IMR-90 (cell line): ENCODE data around the gene ANKRD33B. TPM values are rescaled to one million over a fixed set of nuclear protein-coding genes. Genes with fewer than 3 reads are reported as not detected.

ENCODE experiments used
- ATAC-seq: fragments of 200-7000 bp; cut with Tn5 transposase; 2 replicates; pipeline ENCODE4 v1.9.1; 2020; ENCODE audit warnings: low read depth, mild to moderate bottlenecking, moderate library complexity
- BruUV-seq: library from RNA; stranded (reverse); fragments of 400-500 nt; replicated peaks from 2 replicates; lab custom pipeline; 2021; lab: Mats Ljungman, UMichigan
- CTCF ChIA-PET: fragments of 300-600 bp; formaldehyde crosslinking; extraction: SDS; loops from one replicate; lab custom pipeline; 2021; ENCODE audit warnings: antibody characterized with exemption; lab: Yijun Ruan, JAX
- POLR2A ChIA-PET: fragments of 300-600 bp; sonication (Branson Sonifier 250); formaldehyde crosslinking; loops from one replicate; lab custom pipeline; 2022; ENCODE audit warnings: antibody characterized with exemption; ENCODE audit not compliant: unreplicated experiment; lab: Charles Lee
- DNase-seq: peaks from one replicate; pipeline ENCODE4 v3.0.0; 2013
- H2AFZ ChIP-seq: replicated peaks from 2 replicates; pipeline ENCODE3; 2013; ENCODE audit warnings: low read length, mild to moderate bottlenecking; ENCODE audit not compliant: poor library complexity
- H2AK5ac ChIP-seq: 2 replicates; pipeline ENCODE4 v1.6.1; 2013; ENCODE audit warnings: low read depth, low read length, inconsistent platforms
- H2AK9ac ChIP-seq: replicated peaks from 2 replicates; pipeline ENCODE3; 2013; ENCODE audit warnings: mild to moderate bottlenecking, low read depth, low read length, moderate library complexity; ENCODE audit not compliant: poor library complexity
- H2BK120ac ChIP-seq: 2 replicates; pipeline ENCODE4 v1.6.1; 2013; ENCODE audit warnings: low read depth, low read length, inconsistent platforms
- H2BK15ac ChIP-seq: 3 replicates; pipeline ENCODE4 v1.6.1; 2013; ENCODE audit warnings: low read depth, low read length, inconsistent platforms
- H2BK20ac ChIP-seq: 2 replicates; pipeline ENCODE4 v1.6.1; 2013; ENCODE audit warnings: low read depth, mild to moderate bottlenecking, inconsistent platforms, low read length, moderate library complexity
- H2BK5ac ChIP-seq: 2 replicates; pipeline ENCODE4 v1.6.1; 2013; ENCODE audit warnings: mild to moderate bottlenecking, low read depth, low read length, inconsistent platforms; ENCODE audit not compliant: poor library complexity, severe bottlenecking
- H3K14ac ChIP-seq: replicated peaks from 2 replicates; pipeline ENCODE4 v1.6.1; 2013; ENCODE audit warnings: low read depth, low read length, inconsistent platforms
- H3K18ac ChIP-seq: 2 replicates; pipeline ENCODE4 v1.6.1; 2013; ENCODE audit warnings: low read depth, low read length, control low read depth
- H3K23ac ChIP-seq: 2 replicates; pipeline ENCODE4 v1.6.1; 2013; ENCODE audit warnings: low read depth, low read length, inconsistent platforms
- H3K27ac ChIP-seq: 2 replicates; pipeline ENCODE4 v1.5.1; 2013; ENCODE audit warnings: mild to moderate bottlenecking, control low read depth, low read length; ENCODE audit not compliant: insufficient read depth
- H3K27me3 ChIP-seq: 2 replicates; pipeline ENCODE4 v1.6.1; 2013; ENCODE audit warnings: low read length; ENCODE audit not compliant: control insufficient read depth, insufficient read depth
- H3K36me3 ChIP-seq: 2 replicates; pipeline ENCODE4 v1.6.1; 2013; ENCODE audit warnings: low read length, mixed read lengths; ENCODE audit not compliant: control insufficient read depth, insufficient read depth
- H3K4ac ChIP-seq: 2 replicates; pipeline ENCODE4 v1.6.1; 2013; ENCODE audit warnings: low read depth, low read length, inconsistent platforms
- H3K4me1 ChIP-seq: 2 replicates; pipeline ENCODE4 v1.6.1; 2013; ENCODE audit warnings: low read length, mixed read lengths; ENCODE audit not compliant: control insufficient read depth, insufficient read depth
- H3K4me2 ChIP-seq: 2 replicates; pipeline ENCODE4 v1.6.1; 2013; ENCODE audit warnings: low read depth, mild to moderate bottlenecking, control low read depth, low read length, moderate library complexity
- H3K4me3 ChIP-seq: 2 replicates; pipeline ENCODE4 v1.5.1; 2013; ENCODE audit warnings: low read depth, mild to moderate bottlenecking, control low read depth, low read length, moderate library complexity; ENCODE audit not compliant: insufficient read depth
- H3K56ac ChIP-seq: 2 replicates; pipeline ENCODE4 v1.6.1; 2013; ENCODE audit warnings: low read length, inconsistent platforms; ENCODE audit not compliant: insufficient read depth; ENCODE audit errors: extremely low read depth
- H3K79me1 ChIP-seq, 2 experiments: 2 replicates each; pipeline ENCODE4 v1.6.1; 2013; ENCODE audit warnings: low read length in 2 of 2, inconsistent platforms in 1 of 2, low read depth in 1 of 2
- H3K9ac ChIP-seq: 2 replicates; pipeline ENCODE4 v1.6.1; 2013; ENCODE audit warnings: low read depth, low read length, control low read depth
- H3K9me1 ChIP-seq: 2 replicates; pipeline ENCODE4 v1.6.1; 2013; ENCODE audit warnings: low read length, inconsistent platforms; ENCODE audit not compliant: insufficient read depth
- H3K9me3 ChIP-seq: 2 replicates; pipeline ENCODE4 v1.6.1; 2013; ENCODE audit warnings: low read length; ENCODE audit not compliant: control insufficient read depth, insufficient read depth
- H4K20me1 ChIP-seq: 2 replicates; pipeline ENCODE4 v1.6.1; 2013; ENCODE audit warnings: low read length, inconsistent platforms; ENCODE audit not compliant: insufficient read depth
- H4K5ac ChIP-seq: 2 replicates; pipeline ENCODE4 v1.6.1; 2013; ENCODE audit warnings: mild to moderate bottlenecking, low read depth, low read length, control low read depth
- H4K8ac ChIP-seq, 2 experiments: 2 replicates each; pipeline ENCODE4 v1.6.1; 2013; ENCODE audit warnings: low read depth in 2 of 2, low read length in 2 of 2, control low read depth in 1 of 2, inconsistent platforms in 1 of 2
- H4K91ac ChIP-seq: 2 replicates; pipeline ENCODE4 v1.6.1; 2013; ENCODE audit warnings: low read depth, low read length, inconsistent platforms; ENCODE audit not compliant: insufficient read depth
- BHLHE40 ChIP-seq: fragments of 150-350 bp; IDR thresholded peaks from 2 replicates; pipeline ENCODE4 v1.6.1; 2016; ENCODE audit warnings: mild to moderate bottlenecking, low read depth, low read length
- CEBPB ChIP-seq: IDR thresholded peaks from 2 replicates; pipeline ENCODE4 v1.6.1; 2012; ENCODE audit warnings: low read depth, low read length, improper control_type of control experiment
- CHD1 ChIP-seq: IDR thresholded peaks from 2 replicates; pipeline ENCODE4 v1.6.1; 2012; ENCODE audit warnings: low read depth, low read length, improper control_type of control experiment
- FOS ChIP-seq: fragments of 150-350 bp; IDR thresholded peaks from 2 replicates; pipeline ENCODE4 v1.6.1; 2016; ENCODE audit warnings: low read depth, low read length
- MAFK ChIP-seq: IDR thresholded peaks from 2 replicates; pipeline ENCODE4 v1.6.1; 2012; ENCODE audit warnings: low read depth, low read length, improper control_type of control experiment
- MAZ ChIP-seq: IDR thresholded peaks from 2 replicates; pipeline ENCODE4 v1.6.1; 2012; ENCODE audit warnings: low read depth, mild to moderate bottlenecking, low read length, improper control_type of control experiment, moderate library complexity, borderline replicate concordance
- MXI1 ChIP-seq: IDR thresholded peaks from 2 replicates; pipeline ENCODE4 v1.6.1; 2012; ENCODE audit warnings: low read depth, mild to moderate bottlenecking, low read length, moderate library complexity, borderline replicate concordance
- NFE2L2 ChIP-seq: fragments of 150-350 bp; IDR thresholded peaks from 2 replicates; pipeline ENCODE4 v1.6.1; 2016; ENCODE audit warnings: low read depth, mild to moderate bottlenecking, low read length
- POLR2A ChIP-seq: IDR thresholded peaks from 2 replicates; pipeline ENCODE4 v1.6.1; 2012; ENCODE audit warnings: mild to moderate bottlenecking, low read depth, low read length
- RAD21 ChIP-seq: IDR thresholded peaks from 2 replicates; pipeline ENCODE4 v1.6.1; 2012; ENCODE audit warnings: low read length, improper control_type of control experiment
- RCOR1 ChIP-seq: IDR thresholded peaks from 2 replicates; pipeline ENCODE4 v1.6.1; 2012; ENCODE audit warnings: mild to moderate bottlenecking, low read length, improper control_type of control experiment; ENCODE audit not compliant: insufficient replicate concordance
- RFX5 ChIP-seq: IDR thresholded peaks from 2 replicates; pipeline ENCODE4 v1.8.0; 2012; ENCODE audit warnings: low read depth, mild to moderate bottlenecking, low read length, moderate library complexity
- SMC3 ChIP-seq: fragments of 150-350 bp; IDR thresholded peaks from 2 replicates; pipeline ENCODE4 v1.6.1; 2016; ENCODE audit warnings: low read depth, mild to moderate bottlenecking, antibody characterized with exemption, low read length, moderate library complexity
- WGBS, 2 experiments: methylation state at CpG; one replicate each; pipeline versions ENCODE4 v1.1.5 to v1.1.7; 2013; ENCODE audit warnings: missing lambda C conversion rate in 2 of 2; ENCODE audit not compliant: insufficient read length in 1 of 2; ENCODE audit errors: extremely low coverage in 2 of 2; 5-methylcytosine and 5-hydroxymethylcytosine counted together
- dilution Hi-C: fragments of 300-500 bp; cut with HindIII; formaldehyde crosslinking; loops from one replicate; pipeline ENCODE4 v1.14.3; 2018; ENCODE audit warnings: low sequenced_read_pairs; ENCODE audit not compliant: unreplicated experiment
- in situ Hi-C: fragments of 300-500 bp; cut with MboI; formaldehyde crosslinking; loops from 3 replicates; pipeline ENCODE4 v1.14.3; 2019; ENCODE audit warnings: low sequenced_read_pairs, inconsistent platforms, mixed read lengths
- intact Hi-C: fragments of 100-400 bp; cut with micrococcal nuclease; formaldehyde crosslinking; loops from 2 replicates; pipeline ENCODE4 v1.10.0; 2022
- polyA plus RNA-seq, 3 experiments: library from polyadenylated mRNA; depleted of rRNA; stranded (reverse); fragments of >200 nt; gene quantifications; 2 replicates each; pipeline ENCODE4 v1.2.3, GENCODE V29; 2012; ENCODE audit warnings: low replicate concordance in 1 of 3
- total RNA-seq: library from RNA; depleted of rRNA; stranded (reverse); fragments of >200 nt; gene quantifications from 2 replicates; pipeline ENCODE4 v1.2.3, GENCODE V29; 2012
- TF ChIP-seq, protein P1 (sequence below): conservative IDR thresholded peaks from 2 replicates; pipeline ENCODE4 v1.5.1; 2012; ENCODE audit warnings: mild to moderate bottlenecking, low read depth, low read length, improper control_type of control experiment
- TF ChIP-seq, protein P2 (sequence below): fragments of 150-350 bp; IDR thresholded peaks from 2 replicates; pipeline ENCODE4 v1.6.1; 2016; ENCODE audit warnings: low read depth, mild to moderate bottlenecking, low read length, moderate library complexity, borderline replicate concordance
- TF ChIP-seq, protein P3 (sequence below): fragments of 150-350 bp; IDR thresholded peaks from 2 replicates; pipeline ENCODE4 v1.6.1; 2017; ENCODE audit warnings: mild to moderate bottlenecking, antibody characterized with exemption, low read length, low read depth

ANKRD33B gene
- total and polyA plus RNA-seq, 2 of the 4 experiments (the other 2 are of a cell fraction) = 2.5 to 3.3 TPM

DNA sequence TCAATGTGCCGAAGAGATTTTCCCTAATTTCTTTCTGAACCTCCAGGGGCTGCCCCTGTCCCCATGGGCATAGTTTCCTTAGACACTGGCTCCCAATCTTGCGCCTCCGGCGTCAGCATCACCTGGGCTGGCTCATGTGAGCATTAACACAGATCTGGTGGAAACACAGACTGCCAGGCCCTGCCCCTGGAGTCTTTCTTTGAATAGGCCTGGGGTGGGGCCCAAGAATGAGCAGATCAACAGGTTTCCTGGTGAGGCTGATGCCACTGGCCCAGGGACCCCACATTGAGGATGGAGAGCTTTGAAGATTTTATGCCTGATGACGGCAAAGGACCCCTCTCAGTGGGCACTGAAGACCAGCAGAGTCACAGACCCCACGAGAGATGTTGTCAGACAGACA, 60.8 kb downstream of the ANKRD33B start:
- Histone ChIP-seq H4K91ac (no peak overlapping the region), H3K18ac (no peak overlapping the region), H3K23ac (no peak overlapping the region), H3K9me3 (peaks cover 2% of the 10 kb centered on the region; the same call in 1 of the 2 replicates), H2BK20ac (no peak overlapping the region), H3K14ac (no peak overlapping the region), H3K4ac (no peak overlapping the region), H3K9me1 (peaks cover 4% of the 10 kb centered on the region), H3K27me3 (no peaks in the 10 kb centered on the region), H2BK15ac (no peak overlapping the region), H2BK120ac (no peak overlapping the region), H2AK9ac (no peak overlapping the region), H3K4me1 (peaks cover 8% of the 10 kb centered on the region), H3K36me3 (peaks cover 15% of the 10 kb centered on the region; the same call in 1 of the 2 replicates), H3K4me3 (no peak overlapping the region), H3K79me1 (peaks cover 5 to 38% of the 10 kb centered on the region in 2 experiments), H2AFZ (no peak overlapping the region), H3K27ac (no peak overlapping the region), H2BK5ac (no peak overlapping the region), H4K8ac (no peak overlapping the region), H2AK5ac (no peak overlapping the region), H4K20me1 (peaks cover 17% of the 10 kb centered on the region; the same call in 1 of the 2 replicates), H4K5ac (no peak overlapping the region), H3K4me2 (no peak overlapping the region), H3K56ac (no peak overlapping the region), H3K9ac (no peak overlapping the region)
- dilution Hi-C loops = no loop called here
- BruUV-seq = no TSS peak
- ATAC-seq = no peak
- ChIA-PET CTCF (interaction anchor here (1.2 to 1.5 kb wide), 2 partner anchors 16 to 172 kb away, joined by 3 read pairs; no protein-coding TSS in a partner anchor), POLR2A (no interaction called here)
- WGBS, 2 experiments = 91% methylated on average over 5 of the region's 6 CpGs; no CpG with 5 or more reads in 1 of the 2 experiments
- intact Hi-C loops = no loop called here
- in situ Hi-C loops = no loop called here
- TF ChIP-seq, protein P1, sequence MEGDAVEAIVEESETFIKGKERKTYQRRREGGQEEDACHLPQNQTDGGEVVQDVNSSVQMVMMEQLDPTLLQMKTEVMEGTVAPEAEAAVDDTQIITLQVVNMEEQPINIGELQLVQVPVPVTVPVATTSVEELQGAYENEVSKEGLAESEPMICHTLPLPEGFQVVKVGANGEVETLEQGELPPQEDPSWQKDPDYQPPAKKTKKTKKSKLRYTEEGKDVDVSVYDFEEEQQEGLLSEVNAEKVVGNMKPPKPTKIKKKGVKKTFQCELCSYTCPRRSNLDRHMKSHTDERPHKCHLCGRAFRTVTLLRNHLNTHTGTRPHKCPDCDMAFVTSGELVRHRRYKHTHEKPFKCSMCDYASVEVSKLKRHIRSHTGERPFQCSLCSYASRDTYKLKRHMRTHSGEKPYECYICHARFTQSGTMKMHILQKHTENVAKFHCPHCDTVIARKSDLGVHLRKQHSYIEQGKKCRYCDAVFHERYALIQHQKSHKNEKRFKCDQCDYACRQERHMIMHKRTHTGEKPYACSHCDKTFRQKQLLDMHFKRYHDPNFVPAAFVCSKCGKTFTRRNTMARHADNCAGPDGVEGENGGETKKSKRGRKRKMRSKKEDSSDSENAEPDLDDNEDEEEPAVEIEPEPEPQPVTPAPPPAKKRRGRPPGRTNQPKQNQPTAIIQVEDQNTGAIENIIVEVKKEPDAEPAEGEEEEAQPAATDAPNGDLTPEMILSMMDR = no peak
- TF ChIP-seq MXI1 (no peak), RCOR1 (no peak), MAFK (no peak), FOS (no peak), CHD1 (no peak), RAD21 (no peak), NFE2L2 (no peak), SMC3 (no peak), RFX5 (no peak), BHLHE40 (no peak), POLR2A (no peak), MAZ (no peak), CEBPB (no peak)
- TF ChIP-seq, protein P2, sequence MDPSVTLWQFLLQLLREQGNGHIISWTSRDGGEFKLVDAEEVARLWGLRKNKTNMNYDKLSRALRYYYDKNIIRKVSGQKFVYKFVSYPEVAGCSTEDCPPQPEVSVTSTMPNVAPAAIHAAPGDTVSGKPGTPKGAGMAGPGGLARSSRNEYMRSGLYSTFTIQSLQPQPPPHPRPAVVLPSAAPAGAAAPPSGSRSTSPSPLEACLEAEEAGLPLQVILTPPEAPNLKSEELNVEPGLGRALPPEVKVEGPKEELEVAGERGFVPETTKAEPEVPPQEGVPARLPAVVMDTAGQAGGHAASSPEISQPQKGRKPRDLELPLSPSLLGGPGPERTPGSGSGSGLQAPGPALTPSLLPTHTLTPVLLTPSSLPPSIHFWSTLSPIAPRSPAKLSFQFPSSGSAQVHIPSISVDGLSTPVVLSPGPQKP = no peak
- TF ChIP-seq, protein P3, sequence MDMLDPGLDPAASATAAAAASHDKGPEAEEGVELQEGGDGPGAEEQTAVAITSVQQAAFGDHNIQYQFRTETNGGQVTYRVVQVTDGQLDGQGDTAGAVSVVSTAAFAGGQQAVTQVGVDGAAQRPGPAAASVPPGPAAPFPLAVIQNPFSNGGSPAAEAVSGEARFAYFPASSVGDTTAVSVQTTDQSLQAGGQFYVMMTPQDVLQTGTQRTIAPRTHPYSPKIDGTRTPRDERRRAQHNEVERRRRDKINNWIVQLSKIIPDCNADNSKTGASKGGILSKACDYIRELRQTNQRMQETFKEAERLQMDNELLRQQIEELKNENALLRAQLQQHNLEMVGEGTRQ = no peak
- DNase-seq = no peak
